KOPT-K1 (cell line): ENCODE measurements around the gene PPP6R3.

Experiments
- H3K27ac ChIP-seq: fragments of 200-600 bp; sonication (generic); 2 replicates; pipeline ENCODE4 v1.5.1; 2016; ENCODE audit warnings: antibody characterized with exemption, mild to moderate bottlenecking, low read depth, low read length; ENCODE audit not compliant: poor library complexity, severe bottlenecking
- H3K36me3 ChIP-seq: fragments of 200-600 bp; sonication (generic); 2 replicates; pipeline ENCODE4 v1.5.1; 2017; ENCODE audit warnings: antibody characterized with exemption, mild to moderate bottlenecking, low read length, moderate library complexity; ENCODE audit not compliant: insufficient read depth
- H3K9me3 ChIP-seq: fragments of 200-600 bp; sonication (generic); 2 replicates; pipeline ENCODE4 v1.5.1; 2017; ENCODE audit warnings: antibody characterized with exemption, low read length, mild to moderate bottlenecking; ENCODE audit not compliant: insufficient read depth, poor library complexity, severe bottlenecking

PPP6R3 gene

DNA sequence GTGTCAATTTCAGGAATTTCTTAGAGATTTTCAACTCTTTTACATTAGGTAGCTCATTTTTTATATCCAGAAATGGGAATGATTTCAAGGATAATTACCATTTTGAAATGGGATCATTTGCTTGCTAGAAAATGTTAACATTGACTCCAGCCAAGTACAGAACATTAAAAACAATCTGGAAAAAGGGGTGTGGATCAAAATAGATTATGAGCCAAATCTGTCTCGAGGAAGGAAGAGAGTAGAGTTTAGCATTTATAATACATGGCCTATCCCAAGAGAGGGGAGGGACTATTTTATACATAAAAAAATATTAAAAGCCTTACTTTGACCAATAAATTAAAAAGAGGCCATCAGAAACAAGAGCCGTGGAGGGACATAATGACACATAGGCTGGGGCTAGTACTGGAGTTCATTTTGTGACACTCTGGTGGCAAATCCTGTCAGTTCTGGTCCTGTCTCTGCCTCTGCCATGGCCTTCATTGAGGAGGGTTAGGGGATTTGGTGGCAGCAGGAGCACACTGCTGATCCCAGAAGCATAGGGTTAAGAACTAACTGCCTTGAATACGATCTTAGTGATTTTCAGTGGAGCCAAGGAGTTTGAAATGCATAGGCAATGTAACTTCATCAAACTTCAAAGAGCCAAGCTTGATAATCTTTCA, 20.4 kb downstream of the PPP6R3 start:
- H3K27ac ChIP-seq = no peak overlapping the region

DNA sequence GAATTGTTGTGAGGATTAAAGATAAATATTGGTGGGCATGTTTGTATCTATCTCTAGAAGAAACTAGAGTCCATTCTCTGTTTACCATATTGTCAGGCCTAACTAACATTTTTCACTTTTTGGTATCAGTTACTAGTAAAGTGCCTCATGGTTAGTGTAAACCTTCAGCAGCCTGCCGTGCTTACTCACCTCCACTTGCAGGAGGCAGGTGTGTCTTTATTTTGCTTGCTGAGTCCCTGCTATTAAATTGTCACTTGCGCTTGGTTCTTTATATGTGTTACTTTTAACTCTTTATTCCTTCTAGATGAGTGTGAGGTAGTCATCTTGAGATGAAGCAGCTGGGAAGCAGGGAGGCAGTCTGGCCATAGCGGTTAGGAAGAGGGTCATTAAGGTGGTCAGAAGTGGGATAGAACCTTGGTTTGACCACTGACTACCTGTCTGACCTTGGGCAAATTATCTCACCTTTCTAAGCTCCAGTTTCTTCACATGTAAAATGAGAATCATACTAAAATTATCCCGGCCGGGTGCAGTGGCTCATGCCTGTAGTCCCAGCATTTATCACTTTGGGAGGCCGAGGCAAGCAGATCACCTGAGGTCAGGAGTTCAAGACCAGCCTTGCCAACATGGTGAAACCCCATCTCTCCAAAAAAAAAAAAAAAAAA, 21.2 kb downstream of the PPP6R3 start:
- peaks cover 44% of the 10 kb centered on the region for H3K36me3 ChIP-seq
- H3K27ac ChIP-seq = no peak overlapping the region

More for the DNA sequence above, 20.4 kb downstream of the PPP6R3 start:
- Histone ChIP-seq H3K36me3 (peaks cover 46% of the 10 kb centered on the region), H3K9me3 (peaks cover 12% of the 10 kb centered on the region)

DNA sequence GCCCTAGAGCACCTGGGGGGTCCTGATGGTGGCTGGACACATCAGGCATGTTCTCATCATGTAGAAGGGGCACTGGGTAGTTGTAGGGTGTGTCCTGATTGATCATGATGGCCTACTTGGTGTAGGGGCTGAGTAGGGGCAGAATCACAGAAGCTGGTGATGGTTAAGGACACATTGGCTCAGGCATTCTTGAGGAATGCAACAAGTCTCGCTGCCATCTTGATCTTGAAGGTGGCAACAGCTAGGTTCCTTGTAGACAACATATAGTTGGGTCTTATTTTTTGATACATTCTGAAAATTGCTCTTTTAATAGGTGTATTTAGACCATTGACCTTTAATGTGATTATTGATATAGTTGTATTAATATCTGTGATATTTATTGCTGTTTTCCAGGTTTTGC, 28.1 kb downstream of the PPP6R3 start:
- Histone ChIP-seq H3K27ac (no peak overlapping the region), H3K36me3 (peaks cover 10% of the 10 kb centered on the region; the same call in 1 of the 2 replicates), H3K9me3 (no peaks in the 10 kb centered on the region)

More for the DNA sequence above, 21.2 kb downstream of the PPP6R3 start:
- peaks cover 12% of the 10 kb centered on the region for H3K9me3 ChIP-seq

DNA sequence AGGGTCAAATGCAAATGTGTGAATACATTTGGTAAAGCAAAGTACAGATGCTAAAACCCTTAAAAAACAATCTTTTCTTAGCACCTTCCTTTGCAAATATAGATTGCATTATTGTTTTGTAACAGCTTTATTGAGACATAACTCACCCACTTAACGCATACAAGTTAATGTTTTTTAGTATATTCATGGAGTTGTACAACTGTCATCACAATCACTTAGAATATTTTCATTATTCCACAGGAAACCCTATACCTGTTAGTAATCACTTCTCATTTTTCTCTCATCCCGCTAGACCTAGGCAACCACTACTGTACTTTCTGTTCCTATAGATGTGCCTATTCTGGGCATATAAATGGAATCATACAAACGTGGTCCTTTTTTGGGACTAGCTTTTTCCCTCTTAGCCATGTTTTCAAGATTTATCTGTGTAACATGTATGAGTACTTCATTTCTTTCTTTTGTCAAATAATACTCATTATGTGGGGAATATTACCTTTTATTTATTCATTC, 34.7 kb downstream of the PPP6R3 start:
- H3K27ac ChIP-seq = no peak overlapping the region
- no peaks in the 10 kb centered on the region for H3K9me3 ChIP-seq

DNA sequence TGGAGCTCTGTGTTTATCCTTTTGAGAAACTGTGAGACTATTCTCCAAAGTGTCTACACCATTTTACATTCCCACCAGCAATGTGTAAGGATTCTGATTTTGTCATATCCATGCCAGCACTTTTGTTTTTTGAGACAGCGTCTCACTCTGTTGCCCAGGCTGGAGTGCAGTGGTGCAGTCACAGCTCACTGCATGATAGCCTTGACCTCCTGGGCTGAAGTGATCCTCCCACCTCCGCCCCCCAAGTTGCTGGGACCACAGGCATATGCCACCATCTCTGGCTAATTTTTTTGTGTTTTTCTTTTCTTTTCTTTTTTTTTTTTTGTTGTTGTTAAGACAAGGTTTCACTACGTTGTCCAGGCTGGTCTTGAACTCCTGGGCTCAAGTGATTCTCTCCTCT, 35.3 kb downstream of the PPP6R3 start:
- Histone ChIP-seq H3K9me3 (no peaks in the 10 kb centered on the region), H3K27ac (no peak overlapping the region), H3K36me3 (no peaks in the 10 kb centered on the region; the same call in 1 of the 2 replicates)

More for the DNA sequence above, 34.7 kb downstream of the PPP6R3 start:
- no peaks in the 10 kb centered on the region; the same call in 1 of the 2 replicates for H3K36me3 ChIP-seq

DNA sequence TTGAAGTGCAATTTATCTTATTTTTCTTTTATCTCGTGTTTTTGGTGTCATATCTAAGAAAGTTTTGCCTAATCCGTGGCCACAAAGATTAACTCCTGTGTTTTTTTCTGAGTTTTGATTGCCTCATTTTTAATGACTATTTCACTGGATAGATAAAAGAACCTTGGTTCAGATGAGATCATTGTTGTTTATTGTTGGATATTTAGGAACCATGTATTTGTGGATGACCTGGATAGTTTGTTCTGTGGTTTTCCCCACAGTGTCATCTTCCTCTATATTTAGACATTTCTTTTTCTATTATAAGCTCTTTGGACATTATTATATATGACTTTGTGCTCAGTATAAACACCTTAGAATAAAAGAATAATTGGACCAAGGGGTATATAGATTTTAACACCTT, 37.2 kb downstream of the PPP6R3 start:
- no peaks in the 10 kb centered on the region for H3K36me3 ChIP-seq
- H3K9me3 ChIP-seq = no peaks in the 10 kb centered on the region
- H3K27ac ChIP-seq = no peak overlapping the region

DNA sequence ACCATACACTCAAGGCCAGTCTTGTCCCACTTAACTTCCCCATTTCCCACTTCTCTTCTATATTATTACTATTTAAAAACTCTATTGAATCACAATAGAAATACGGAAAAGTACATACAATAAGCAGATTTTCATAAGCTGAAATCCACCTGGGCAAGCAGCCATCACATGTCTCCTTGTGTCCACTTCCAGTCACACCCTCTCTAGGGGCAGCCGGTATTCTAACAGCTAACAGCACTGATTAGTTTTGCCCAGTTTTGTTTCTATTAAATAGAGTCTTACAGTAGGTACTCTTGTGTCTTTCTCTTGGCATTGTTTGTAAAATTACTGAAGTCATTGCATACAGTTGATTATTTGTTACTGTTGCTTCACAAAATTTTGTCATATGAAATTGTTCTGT, 37.8 kb downstream of the PPP6R3 start:
- H3K36me3 ChIP-seq = no peaks in the 10 kb centered on the region
- H3K27ac ChIP-seq = no peak overlapping the region
- H3K9me3 ChIP-seq = no peaks in the 10 kb centered on the region

DNA sequence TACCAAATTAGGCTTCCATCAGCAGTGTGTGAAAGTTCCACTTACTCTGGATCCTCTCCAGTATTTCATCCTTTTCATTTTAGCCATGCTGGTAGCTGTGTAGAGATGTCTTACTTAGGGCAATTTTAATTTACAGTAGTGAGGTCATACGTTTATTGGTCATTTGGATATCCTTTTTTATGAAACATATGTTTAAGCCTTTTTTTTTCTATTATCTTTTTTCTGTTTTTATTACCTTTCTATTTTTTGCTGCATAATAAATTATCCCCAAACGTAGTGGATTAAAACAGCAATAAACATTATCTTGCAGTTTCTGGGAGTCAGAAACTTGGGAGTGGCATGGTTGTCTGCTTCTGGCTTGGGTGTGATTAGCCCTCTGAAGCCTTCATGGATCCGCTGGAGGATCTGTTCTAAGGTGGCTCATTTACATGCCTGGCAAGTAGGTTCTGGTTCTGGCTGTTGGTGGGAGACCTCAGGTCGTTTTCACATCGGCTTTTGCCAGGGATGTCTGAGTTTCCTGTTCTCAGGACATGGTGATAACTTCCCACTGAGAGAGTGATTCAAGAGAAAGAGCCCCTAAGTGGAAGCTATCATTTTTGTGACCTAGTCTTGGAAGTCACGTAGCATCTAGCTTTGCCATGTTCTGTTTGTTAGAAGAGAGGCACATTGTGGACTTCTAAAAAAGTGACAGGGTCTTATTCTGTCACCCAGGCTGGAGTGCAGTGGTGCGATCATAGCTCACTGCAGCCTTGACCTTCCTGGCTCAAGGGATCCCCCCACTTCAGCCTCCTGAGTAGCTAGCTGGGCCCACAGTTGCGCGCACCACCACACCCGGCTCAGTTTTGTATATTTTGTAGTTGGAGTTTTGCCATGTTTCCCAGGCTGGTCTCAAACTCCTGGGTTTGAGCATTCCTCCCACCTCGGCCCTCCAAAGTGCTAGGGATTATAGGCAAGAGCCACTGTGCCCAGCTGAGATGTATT, 38.6 kb downstream of the PPP6R3 start:
- Histone ChIP-seq H3K27ac (no peak overlapping the region), H3K9me3 (no peaks in the 10 kb centered on the region), H3K36me3 (no peaks in the 10 kb centered on the region)

DNA sequence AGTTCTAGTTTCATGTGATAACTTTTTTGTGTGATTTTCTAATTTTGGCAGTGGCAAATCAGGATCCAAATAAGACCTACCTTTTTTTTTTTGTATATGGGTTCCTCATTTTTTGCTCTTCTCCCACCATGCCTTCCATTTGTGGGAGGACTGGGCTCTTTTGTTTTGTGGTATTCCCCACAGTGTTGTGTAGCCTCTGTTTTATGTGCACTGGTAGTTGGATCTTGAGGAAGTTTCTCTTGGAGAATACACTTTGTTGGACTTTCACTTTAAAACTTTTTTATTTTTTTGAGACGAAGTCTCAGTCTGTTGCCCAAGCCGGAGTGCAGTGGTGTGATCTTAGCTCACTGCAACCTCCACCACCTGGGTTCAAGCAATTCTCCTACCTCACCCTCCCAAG, 39.7 kb downstream of the PPP6R3 start:
- Histone ChIP-seq H3K9me3 (no peaks in the 10 kb centered on the region), H3K36me3 (no peaks in the 10 kb centered on the region), H3K27ac (no peak overlapping the region)

DNA sequence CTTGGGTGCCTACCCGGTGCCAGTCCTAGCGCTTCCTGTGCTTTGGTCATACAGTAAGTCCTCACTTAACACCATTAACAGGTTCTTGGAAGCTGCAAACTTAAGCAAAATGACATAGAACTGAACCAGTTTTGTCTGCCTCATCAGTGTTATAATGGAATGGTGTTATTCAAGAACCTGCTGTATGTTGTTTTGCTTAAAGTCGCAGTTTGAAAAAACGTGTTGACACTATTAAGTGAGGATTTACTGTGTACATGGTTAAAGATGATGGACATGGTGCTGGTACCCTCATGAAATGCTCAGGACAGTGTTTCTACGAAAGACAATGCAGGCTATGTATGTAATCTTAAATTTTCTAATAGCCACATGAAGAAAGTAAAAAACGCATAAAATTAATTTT, 41.3 kb downstream of the PPP6R3 start:
- Histone ChIP-seq H3K27ac (no peak overlapping the region), H3K36me3 (0 out of 2 replicates have a peak, but pooled peaks cover 5% of the 10 kb centered on the region), H3K9me3 (no peaks in the 10 kb centered on the region)

DNA sequence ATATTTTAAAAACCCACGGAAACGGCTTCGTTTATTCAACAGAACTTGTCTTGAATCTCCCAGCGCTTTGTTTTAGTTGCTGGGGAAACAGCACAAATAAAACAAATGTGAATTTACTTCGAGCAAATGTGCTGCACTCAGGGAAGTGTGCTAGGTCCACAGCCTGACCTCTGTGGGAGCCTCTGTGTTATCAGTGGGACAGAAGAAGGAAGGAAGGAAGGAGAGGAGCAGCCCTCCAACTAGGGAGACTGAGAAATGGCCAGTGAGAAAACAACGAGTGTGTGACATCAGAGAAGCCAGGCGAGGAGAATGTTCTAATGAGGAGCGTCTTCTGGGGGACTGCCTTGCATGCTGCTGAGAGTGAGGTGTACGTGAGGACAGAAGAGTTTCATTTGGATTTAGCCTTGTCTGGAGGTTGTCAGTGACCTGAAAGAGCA, 42.7 kb downstream of the PPP6R3 start:
- 0 out of 2 replicates have a peak, but pooled peaks cover 5% of the 10 kb centered on the region for H3K36me3 ChIP-seq
- no peaks in the 10 kb centered on the region for H3K9me3 ChIP-seq
- H3K27ac ChIP-seq = no peak overlapping the region

DNA sequence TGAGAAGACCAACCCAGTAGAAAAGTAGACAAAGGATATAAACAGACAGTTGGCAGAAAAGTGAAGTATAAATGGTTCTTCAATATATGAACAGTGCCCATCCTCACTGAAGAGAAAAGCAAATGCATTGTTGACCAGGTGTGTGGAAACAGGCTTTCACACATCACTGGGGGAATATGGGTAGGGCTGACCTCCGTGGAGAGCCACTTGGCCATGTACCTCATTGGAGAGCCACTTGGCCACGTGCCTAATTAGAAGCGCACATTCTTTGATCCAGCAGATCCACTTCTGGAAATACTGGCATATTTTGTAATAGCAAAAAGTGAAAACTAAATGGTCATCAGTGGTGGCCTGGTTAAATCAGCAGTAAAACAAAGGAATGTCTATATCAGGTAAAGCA, 43.2 kb downstream of the PPP6R3 start:
- Histone ChIP-seq H3K27ac (no peak overlapping the region), H3K36me3 (0 out of 2 replicates have a peak, but pooled peaks cover 5% of the 10 kb centered on the region), H3K9me3 (no peaks in the 10 kb centered on the region)

DNA sequence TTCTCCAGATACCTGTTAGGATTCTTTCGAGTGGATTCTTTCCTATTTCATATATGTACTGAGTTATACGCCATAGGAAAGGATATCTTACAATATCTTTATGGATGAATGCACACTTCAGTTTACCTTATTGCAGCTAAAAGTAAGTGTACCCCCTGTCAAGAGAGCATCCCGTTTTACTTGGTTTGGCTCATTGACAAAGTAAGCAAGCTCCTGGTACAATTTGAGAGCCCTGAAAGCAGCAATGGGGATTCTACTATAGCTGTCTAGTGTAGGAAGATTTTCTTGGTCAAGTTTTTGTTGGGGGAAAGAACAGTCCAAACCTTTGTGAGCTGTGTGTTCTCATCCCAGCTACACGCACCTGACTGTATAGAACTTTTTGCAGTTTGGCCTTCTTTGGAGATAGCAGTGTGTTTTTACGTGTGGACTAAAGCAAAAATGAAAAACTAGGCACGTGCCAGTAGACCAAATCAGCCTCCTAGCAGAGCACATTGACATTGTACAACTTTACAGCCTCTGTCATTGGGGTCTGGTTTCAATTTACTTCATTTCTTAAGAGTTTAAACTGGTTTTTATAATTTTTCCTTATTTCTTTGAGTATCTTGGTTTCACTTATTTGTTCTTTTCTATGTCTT, 44.0 kb downstream of the PPP6R3 start:
- no peaks in the 10 kb centered on the region for H3K9me3 ChIP-seq
- H3K36me3 ChIP-seq = 0 out of 2 replicates have a peak, but pooled peaks cover 5% of the 10 kb centered on the region
- no peak overlapping the region for H3K27ac ChIP-seq

DNA sequence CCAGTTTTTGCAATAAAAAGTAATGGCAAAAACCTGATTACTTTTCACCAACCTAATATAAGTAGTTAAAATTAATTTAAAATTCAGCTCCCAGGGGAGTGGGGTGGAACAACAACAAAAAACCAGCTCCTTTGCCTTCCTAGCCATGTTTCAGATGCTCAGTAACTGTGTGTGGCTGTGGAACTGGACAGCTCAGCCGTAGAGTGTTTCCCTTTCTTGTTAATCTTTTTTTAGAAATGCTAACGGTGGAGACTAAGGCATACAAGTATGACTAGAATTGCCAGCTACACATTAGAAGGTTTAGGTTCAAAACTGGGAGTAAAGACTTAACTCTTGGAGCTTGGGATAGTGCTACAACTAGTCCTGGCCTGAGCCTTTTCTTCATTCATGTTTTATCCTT, 45.0 kb downstream of the PPP6R3 start:
- no peaks in the 10 kb centered on the region for H3K9me3 ChIP-seq
- no peak overlapping the region for H3K27ac ChIP-seq
- H3K36me3 ChIP-seq = peaks cover 10% of the 10 kb centered on the region
